HL-60/S4 treated with phorbol 12-myristate 13-acetate at 8.2 ng/mL for 4 days and 3 days (cell line): Measurements from ENCODE around the gene PIK3CD.
"Not testable (repeated sequence)": the region's sequence is repeated elsewhere in the genome, so short reads cannot be mapped to it uniquely, and the experiment has no call there.

ENCODE experiments used
- in situ Hi-C: fragments of 300-500 bp; cut with MboI; formaldehyde crosslinking; loops from 2 replicates; pipeline ENCODE4 v1.15.0; 2022; ENCODE audit warnings: low sequenced_read_pairs

Gene PIK3CD

GRCh38 chr1:9731561-9731960 is 80.0 kb downstream of the PIK3CD start:
- in situ Hi-C loops, result no loop called here

- in situ Hi-C loops, result no loop called here
Measured at GRCh38 chr1:9732123-9732971, 80.8 kb downstream of the PIK3CD start.

DNA sequence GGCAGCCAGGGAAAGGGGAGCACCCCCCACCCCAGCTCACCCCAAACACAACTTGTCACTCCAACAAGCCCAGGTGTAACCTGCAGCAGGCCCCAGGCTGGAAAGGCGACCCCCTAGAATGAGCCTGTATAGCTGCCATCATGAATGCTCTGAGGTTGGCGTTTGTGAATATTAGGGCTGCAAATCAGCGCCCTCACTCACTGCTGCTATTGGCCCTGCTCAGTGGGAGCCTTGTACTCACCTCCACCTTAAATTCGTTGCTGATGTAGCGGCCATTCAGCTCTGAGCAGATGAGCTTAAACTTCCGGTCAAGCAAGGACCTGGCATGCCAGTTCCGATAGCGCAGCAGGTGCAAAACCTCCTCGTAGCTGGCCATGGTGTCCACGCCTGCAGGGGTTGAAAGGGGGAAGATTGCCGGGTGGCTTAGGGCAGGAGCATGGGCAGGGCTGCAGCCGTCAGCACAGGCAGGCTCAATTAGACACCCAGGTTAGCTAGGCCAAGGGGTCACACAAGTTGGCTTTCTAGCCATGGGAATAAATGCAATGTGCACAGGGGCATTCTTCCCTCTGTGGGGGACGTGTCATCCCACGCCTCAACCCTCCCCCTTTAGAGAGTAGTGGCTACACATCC is 81.7 kb downstream of the PIK3CD start:
- in situ Hi-C loops, result no loop called here

DNA sequence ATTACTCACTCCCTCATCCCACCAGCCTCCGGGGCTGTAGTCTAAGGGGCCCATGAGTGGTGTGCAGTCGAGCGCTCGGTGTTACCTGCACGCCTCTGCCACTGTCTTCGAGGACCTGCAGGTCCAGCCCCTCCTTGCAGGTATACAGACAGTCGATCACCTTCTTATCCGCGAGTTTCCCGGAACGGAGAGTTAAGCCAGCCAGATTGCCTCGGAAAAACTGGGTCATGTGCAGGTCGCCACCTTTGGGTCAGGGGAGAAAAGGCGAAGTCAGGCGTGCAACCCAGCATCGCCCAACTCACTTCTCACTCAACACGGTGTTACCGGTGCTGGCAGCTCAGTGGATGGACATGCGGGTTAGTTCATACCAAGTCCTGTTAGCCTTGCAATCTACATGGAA is 84.3 kb downstream of the PIK3CD start:
- in situ Hi-C loops, result no loop called here

- in situ Hi-C loops, result no loop called here
Measured at GRCh38 chr1:9736241-9736640, 84.7 kb downstream of the PIK3CD start.

DNA sequence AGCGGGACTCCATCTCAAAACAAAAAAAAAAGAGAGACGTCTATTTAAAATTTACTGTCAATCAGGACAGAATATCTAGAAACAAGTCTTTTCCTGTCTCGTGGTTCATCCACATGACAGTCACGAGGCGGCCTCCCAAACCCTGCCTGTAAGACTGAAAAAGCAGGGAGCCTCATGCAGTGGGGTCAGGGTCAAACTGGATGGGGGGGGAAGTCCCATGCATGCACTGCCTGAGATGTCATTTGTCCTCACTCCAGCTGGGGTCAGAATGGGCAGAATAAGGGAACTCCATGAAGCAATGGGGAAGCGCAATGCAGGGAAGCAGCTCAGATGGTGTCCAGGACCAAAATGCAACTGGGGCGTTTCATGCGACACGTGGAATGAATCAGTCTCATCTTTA is 85.5 kb downstream of the PIK3CD start:
- in situ Hi-C loops, result no loop called here

DNA sequence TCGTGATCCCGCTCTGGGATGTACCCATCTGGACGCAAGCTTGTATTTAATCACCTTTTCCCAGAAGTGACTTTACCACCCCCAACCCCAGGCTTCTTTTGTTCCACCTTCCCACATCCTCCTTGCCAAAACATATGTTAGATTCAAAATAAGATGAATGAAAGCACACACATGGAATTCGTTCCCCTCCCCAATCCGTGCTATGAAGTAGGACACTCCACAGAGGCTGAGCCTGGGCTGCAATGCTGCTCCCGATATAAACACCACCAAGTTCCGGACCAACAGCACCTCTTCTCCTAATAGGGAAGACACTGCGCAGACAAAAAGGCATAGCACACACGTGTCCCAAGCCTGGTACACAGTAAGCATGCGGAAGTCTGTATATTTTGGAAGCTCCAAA is 86.1 kb downstream of the PIK3CD start:
- in situ Hi-C loops, result no loop called here

GRCh38 chr1:9744106-9744799 is 92.7 kb downstream of the PIK3CD start:
- in situ Hi-C loops, result no loop called here

DNA sequence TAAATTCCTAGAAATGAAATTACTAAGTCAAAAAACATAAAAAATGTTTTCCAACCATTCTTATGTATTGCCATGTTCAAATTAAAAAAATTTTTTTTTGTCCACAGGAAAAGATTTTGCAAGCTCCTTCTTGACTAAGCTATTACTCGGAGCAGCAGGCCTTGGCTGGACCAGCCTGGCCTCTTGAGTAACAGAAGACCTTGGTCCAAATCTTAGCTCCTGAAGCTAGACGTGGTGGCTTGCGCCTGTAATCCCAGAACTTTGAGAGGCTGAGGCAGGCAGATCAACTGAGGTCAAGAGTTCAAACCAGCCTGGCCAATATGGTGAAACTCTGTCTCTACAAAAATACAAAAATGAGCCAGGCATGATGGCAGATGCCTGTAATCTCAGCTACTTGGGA is 94.7 kb downstream of the PIK3CD start:
- in situ Hi-C loops, result no loop called here

DNA sequence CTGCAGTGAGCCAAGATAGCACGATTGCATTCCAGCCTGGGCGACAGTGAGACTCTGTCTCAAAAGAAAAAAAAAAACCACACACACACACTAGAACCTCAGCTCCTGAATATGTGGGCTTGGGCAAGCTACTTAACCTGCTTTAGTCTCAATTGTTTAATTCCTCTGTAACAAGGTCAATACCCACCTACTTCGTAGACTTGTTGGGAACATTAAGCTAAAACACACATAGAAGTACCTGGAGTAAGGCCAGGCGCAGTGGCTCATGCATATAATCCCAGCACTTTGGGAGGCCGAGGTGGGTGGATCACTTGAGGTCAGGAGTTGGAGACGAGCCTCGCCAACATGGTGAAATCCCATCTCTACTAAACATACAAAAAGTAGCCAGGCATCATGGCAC is 95.1 kb downstream of the PIK3CD start:
- in situ Hi-C loops, result no loop called here

DNA sequence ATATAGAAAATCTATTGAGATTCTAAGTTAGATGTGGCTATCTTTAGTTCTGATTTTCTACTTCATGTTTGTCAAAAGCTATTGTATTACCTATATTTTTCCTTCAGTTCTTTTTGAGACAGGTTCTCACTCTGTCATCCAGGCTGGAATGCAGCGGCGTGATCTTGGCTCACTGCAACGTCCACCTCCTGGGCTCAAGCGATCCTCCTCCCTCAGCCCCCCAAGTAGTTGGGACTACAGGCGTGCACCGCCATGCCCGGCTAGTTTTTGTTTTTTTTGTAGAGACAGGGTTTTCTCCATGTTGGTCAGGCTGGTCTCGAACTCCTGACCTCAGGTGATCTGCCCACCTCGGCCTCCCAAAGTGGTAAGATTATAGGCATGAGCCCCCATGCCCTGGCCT is 96.9 kb downstream of the PIK3CD start:
- in situ Hi-C loops, result not testable (repeated sequence)

DNA sequence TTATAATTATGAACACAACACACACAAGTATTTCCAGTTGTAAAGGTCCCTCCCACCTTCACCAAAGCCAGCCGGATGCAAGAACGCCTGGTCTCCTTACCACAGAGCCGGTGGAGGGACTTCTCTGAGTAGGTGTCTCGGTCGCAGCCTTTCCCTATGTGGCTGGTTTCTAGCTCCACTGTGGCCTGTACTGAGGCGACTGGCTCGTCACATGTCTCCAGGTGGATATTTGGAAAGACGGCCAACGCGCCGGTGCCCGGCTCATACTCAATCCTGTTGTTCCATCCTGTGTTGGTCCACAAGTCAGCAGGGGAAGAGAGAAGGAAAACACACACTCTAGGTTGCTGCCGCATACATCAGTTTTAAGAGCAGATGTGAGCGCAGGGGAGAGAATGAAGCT is 97.8 kb downstream of the PIK3CD start:
- in situ Hi-C loops, result no loop called here

DNA sequence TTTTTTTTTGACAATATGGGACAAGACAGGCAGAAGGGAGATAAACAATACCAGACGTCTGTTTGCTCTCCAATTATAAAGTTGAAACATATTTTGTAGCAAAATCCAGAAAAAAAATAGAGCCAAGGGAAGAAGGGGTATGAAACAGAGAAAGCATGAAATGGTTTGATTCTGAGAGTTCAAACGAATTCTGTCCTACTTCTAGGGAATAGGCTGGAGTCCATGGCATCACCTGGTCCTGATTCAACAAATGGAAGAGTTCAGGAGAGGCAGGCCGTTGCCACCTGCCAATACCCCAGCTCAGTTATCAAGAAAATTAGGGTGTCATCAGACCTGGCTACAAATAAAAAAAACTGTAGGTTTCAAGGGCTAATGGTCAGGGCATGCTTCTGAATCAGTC is 100.4 kb downstream of the PIK3CD start:
- in situ Hi-C loops, result no loop called here

GRCh38 chr1:9753121-9753531 is 101.6 kb downstream of the PIK3CD start:
- in situ Hi-C loops, result no loop called here

DNA sequence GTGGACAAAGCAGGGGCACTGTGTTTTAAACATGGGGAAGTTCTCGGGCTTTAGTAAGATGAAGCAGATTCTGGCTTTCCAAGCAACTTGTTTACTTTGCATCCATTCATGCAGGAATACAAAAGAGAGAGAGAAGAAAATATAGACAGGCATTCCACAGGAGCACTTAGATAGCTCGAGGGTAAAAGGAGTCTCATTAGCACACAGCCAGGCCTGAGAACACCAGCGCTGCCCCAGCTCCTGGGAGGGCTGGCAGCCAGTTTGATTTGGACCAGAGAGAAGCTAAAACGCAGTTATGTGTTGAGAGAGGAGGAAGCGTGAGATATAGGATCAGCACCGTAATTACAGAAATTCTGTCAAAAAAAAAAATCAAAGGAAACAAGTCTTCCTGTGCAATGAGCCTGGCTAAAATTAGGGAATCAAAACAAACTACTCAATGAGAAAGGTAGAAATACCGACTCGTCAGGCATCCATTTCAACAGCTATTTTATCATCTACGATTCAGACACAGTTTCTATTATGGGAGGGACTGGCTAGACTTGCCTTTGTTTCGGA is 104.0 kb downstream of the PIK3CD start:
- in situ Hi-C loops, result no loop called here

- in situ Hi-C loops, result no loop called here
Measured at GRCh38 chr1:9758559-9759121, 107.1 kb downstream of the PIK3CD start.

- in situ Hi-C loops, result no loop called here
Measured at GRCh38 chr1:9759939-9760338, 108.4 kb downstream of the PIK3CD start.

DNA sequence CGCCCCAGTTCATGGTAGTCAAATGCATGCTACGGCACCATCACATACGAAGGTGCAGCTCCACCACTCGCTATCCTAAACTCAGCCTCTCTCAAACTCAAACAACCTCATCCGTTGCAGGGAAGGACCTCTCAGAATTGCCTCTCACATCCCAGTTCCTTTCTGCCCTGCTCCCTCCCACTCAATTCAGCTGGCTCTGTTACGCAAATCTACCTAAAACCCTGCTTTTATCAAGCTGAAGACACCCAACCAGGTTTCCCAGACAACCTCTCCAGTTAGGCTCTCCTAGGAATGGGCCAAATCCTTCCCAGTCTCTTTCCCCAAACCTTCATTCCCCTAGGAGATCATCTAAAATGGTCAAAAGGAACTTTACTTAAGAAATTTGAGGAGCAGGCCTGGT is 109.3 kb downstream of the PIK3CD start:
- in situ Hi-C loops, result no loop called here

GRCh38 chr1:9761855-9762254 is 110.3 kb downstream of the PIK3CD start:
- in situ Hi-C loops, result no loop called here

DNA sequence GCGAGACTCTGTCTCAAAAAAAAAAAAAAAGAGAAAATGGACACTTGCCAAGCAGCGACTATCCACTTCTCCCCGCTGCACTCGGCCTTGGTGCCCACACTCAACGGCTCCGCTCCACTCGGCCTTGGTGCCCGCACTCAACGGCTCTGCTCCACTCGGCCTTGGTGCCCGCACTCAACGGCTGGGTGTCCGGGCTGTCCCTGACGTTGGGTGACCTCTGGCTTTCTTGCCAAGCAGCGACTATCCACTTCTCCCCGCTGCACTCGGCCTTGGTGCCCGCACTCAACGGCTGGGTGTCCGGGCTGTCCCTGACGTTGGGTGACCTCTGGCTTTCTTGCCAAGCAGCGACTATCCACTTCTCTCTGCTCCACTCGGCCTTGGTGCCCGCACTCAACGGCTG is 110.9 kb downstream of the PIK3CD start:
- in situ Hi-C loops, result not testable (repeated sequence)

DNA sequence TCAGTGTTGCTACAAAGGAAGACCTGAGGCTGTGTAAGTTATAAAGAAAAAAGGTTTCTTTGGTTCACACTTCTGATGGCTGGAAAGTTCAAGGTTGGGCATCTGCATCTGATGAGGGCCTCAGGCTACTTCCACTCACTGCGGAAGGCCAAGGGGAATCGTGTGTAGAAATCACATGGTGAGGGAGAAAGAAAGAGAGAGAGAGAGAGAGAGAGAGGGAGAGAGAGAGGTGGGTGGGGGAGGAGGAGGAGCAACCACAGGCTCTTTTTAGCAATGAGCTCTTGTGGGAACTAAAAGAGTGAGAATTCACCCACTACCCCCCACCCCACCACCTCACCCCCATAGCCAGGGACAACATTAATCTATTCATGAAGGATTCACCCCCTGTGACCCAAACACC is 112.4 kb downstream of the PIK3CD start:
- in situ Hi-C loops, result no loop called here
